COR-L47 (cell line): Measurements from ENCODE around the gene APOM.

Experiments
- DNase-seq: peaks from one replicate; lab custom pipeline; 2025; lab: John Stamatoyannopoulos, UW

APOM gene

DNA sequence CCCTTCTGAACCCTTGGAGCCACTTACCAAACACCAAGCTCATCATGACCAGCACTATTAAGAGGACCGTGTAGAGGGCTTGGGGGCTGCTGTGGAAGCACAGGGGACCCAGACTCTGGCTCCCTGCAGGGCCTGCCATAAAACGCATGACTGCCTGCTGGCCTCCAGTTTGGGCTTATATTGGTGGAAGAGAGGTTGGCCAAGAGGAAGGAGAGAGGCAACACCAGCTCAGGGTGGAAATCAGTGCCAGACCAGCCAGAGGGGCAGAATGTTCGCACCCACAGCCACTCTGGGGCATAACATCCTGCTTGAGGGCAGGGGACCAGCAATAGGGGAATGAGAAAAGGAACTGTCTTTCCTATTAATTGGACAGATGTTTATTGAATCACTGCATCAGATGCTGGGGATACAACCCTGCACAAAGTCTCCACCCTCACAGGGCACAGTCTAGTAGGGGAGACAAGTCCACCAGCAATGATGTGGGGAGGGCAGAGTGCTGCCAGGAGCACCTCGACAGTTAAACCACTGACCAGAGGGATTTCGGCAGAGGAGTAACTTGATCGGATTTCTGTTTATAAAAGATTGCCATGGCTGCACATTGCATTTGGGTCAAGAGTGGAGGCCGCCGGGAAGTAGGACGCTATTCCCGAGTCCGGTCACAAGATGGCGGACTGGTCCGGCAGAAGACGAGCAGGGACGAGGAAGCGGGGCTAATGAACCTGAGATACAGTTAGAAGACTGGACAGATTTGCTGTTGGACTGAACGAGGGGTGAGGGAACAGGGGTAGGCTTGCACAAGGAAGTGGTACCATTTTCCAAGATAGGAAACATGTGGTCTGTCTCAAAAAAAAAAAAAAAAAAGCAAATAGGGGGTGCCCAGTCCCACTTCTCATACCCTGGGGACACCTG lies 24.8 kb downstream of the APOM start, which contains the start of gene LY6G5C:
LY6G5C (minus strand) TSS at position 842 of the 909 bp plus-strand sequence; CDS start at position 148, 694 bp downstream.
- peak; percentile 81 for DNase-seq

DNA sequence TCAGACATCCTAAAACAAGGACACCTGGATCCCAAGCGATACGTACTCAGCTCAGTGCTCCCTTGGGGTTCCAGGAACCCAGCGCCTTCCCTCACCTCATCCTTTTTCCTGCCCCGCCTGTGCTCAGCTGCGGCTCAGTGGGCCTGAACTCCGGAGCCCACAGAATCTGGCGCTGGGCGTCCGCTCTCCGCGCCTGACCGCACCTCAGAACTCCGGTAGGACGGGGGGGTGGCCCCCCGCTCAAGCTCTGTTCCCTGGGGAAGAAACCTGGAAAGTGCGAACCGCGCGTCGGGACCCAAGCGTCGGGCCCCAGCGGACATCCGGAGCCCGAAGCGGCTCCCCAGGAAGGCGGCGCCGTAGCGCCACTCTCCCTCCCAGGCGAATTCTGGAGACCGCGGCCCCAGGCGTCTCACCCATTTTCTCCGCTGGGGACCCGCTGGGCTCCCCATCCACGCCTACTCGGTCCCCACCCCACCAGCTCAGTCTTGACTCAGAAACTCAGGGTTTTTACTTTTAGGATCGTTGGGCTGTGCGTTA lies 25.5 kb downstream of the APOM start:
- DNase-seq = peak; percentile 60

GRCh38 chr6:31683591-31683990 lies 27.9 kb downstream of the APOM start:
- DNase-seq = no peak

DNA sequence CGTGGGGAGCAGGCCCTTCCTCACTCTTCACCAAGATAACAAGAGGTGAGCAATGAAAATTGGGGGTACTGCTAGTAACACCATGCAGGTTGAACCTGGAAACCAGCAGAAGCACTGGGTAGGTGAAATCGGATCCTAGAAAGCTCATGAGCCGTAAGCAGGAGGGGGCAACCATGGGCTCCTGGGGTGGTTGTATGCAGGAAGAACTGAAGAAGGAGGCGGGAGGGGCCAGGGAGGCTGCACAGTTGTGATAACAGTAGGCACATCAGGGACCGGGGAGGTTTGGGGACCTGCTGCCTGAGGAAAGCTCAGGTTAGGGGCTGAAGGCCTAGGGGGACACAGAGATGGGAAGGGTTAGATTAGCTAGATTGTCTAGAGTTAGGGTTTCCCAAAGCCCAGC lies 30.8 kb downstream of the APOM start:
- DNase-seq = no peak

- DNase-seq = no peak
These were observed 31.6 kb downstream of the APOM start for GRCh38 chr6:31687321-31687720.

GRCh38 chr6:31687860-31688693 lies 32.4 kb downstream of the APOM start:
- DNase-seq = no peak

- DNase-seq = no peak
These were observed 33.8 kb downstream of the APOM start for GRCh38 chr6:31689249-31690110.

DNA sequence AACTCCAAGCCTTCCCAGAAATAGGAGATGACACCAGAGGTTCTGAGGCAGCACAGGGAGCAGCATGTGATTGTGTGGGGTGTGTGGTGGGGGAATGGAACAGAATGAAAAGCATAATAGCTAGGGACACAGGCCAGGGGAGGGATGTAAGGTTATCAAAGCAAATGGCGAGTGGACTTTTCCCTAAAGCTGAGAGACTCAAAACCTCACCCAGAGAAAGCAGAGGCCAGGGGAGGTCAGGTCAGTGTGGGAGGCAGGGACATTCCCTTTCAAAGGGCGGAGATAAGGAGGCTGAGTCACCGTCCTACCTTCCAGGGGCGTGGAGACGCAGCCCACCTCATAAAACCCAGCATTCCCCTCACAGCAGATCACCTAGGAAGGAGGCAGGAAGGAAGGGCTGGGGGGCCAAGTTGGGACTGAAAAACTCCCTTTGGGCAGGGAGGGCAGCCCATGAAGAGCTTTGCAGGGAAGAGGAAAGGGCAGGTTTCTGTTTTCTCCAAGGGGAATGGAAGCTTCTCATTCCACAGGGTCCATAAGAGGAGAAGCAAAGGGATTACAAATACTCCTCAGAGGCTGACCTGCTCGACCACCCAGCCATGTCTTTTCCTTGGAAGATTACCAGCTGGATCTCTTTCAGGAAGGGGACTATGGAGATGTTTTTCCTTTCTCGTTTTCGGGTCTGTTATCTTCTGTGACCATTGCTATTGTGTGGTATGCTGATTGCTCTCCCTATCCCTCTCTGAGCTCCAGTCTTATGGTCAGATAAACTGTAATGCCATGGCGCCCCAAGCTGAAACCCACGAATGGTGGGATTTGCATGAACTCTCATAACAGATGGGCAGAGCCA lies 34.8 kb downstream of the APOM start:
- no peak for DNase-seq

GRCh38 chr6:31691078-31691463 lies 35.4 kb downstream of the APOM start:
- DNase-seq = no peak

DNA sequence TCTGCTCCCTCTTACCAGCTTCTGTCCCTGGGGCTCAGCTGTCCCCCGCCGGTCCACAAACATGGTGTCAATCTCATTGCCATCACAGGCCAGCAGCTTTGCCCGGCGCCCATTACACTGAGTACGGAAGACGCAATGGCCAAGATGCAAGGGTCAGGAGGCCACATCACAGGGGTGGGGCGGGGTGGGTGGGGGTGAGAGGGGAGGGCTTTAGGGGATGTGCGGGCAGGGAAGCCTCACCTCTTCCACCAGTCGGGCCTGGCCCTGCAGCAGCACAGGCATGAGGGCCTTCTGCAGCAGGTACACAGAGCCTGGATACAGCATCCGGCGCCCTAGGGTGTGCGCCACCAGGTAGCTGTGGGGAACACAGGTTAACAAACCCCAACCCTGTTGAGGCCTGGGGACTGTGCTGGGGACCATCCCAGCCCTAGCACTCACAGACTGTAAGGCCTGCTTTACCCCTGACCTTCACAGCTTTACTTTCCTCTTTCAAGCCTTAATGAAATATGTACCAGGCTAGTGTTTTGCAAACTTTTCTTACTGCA lies 35.9 kb downstream of the APOM start:
- no peak for DNase-seq

- DNase-seq = no peak
These were observed 36.7 kb downstream of the APOM start for GRCh38 chr6:31692353-31692752.

DNA sequence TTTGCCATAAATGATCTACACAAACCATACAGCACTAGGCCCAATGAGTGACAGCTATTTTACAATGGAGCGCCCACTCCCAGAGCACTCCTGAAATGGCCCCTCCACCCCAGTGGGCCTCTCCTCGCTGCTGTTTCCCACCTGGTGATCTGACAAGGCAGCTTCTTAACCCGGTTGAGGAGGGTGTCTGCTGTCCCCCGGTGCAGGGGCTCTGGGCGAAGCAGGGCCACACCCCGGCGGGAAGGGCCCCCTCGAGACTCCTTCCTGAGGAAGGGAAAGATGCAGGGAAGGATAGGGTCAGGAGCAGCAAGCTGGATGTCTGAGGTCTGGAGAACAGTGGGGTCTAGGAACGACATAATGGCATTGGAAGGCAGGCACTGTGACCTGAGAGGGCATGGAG lies 37.2 kb downstream of the APOM start:
- no peak for DNase-seq

- DNase-seq = no peak
These were observed 37.8 kb downstream of the APOM start for GRCh38 chr6:31693535-31693934.

- no peak for DNase-seq
These were observed 41.9 kb downstream of the APOM start for GRCh38 chr6:31697555-31697954.

DNA sequence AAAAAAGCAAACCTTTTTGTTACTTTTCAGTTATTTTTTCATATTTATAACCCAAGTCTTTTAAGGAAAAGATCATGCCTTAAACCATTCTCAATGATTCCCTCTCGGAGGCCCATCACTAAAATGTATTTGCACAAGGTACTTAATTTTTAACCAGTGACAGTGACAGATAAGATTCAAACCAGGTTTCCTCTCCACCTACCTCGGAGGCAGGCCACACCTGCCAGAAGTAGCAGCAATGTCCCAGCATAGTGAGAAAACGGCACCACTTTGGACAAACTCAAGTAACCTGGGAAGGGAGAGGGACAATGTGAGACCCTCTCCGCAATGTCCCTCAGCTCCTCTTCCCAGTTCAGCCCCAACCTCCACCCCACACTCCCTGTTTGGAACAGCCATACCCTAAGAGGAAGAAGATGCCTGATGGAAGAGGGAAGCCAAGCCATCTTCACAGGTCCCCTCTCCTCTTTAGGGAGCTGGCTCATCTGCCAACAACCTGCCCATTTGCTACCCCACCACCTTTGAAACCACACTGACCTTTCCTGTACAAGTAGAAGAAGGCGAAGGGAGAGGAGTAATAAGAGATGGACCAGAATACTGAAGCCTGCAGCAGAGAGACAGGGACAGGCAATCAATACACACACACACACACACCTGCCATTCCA lies 45.2 kb downstream of the APOM start:
- DNase-seq = no peak

- no peak for DNase-seq
These were observed 46.1 kb downstream of the APOM start for GRCh38 chr6:31701666-31702404.

DNA sequence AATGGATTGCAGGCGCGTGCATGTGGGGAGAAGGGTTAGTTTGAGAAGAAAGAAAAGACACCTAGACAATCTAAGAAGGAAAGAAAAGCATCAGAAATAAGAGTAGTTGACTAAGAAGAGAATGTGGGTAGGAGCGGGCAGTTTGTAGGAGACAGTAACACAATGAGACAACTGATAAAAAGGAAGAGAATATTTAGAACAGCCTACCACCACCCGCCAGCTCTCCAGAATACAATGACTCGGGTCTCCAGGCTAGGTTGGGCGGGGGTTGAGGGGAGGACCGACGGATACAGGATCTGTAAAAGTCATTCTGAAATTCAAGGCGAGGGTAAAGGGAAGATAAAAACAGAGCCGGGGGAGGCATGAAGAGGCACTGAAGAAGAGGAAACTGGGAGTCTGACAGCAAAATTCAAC lies 46.7 kb downstream of the APOM start:
- DNase-seq = no peak

DNA sequence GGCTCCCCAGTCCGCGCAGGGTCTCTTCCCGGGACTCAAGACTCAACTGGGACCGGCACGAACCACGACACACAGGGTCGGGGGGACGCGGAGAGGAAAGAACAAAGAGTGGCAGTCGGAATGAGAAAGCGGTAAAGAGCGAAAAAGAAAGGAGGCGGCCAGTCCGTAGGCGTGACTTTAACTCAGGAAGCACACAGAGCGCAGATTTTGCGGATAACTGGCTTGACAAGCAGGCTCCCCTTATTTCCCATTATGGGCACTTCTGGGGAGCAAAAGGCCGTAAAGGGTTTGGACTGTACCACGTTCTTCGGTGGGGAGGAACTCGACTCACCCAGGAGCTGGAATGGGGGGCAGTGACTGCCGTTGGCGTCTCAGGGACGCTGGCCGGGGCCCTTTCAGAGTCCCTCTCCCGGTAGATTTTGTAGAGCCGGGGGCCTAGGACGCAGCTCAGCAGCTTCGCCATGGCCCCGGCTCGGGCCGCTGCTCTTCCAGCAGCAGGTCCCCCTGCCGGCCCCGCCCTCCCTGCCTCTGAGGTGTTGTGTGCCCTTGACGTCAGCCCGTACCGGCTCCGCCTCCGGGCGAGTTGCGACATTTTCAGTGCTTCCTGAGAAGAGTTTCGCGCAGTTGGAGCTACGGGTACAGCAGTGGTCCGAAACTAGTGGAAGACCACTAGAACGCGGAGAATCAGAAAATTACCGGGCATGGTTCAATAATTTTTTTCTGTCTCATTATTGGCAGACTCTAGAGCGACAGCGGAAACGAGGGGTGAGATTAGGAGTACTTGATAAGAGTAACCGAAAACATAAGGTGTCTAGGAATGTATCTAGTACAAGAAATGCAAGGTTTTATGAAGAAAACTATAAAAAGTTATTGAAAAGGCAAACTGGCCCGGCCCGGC lies 47.4 kb downstream of the APOM start, which contains the start of gene ABHD16A:
ABHD16A (minus strand) TSS at position 506 of the 898 bp plus-strand sequence; CDS start at position 463, 43 bp downstream.
- DNase-seq = peak; percentile 96
